COR-L47 (cell line): ENCODE data around the gene ZNF597.

Source experiments
- DNase-seq: peaks from one replicate; lab custom pipeline; 2025; lab: John Stamatoyannopoulos, UW

The ZNF597 gene

DNA sequence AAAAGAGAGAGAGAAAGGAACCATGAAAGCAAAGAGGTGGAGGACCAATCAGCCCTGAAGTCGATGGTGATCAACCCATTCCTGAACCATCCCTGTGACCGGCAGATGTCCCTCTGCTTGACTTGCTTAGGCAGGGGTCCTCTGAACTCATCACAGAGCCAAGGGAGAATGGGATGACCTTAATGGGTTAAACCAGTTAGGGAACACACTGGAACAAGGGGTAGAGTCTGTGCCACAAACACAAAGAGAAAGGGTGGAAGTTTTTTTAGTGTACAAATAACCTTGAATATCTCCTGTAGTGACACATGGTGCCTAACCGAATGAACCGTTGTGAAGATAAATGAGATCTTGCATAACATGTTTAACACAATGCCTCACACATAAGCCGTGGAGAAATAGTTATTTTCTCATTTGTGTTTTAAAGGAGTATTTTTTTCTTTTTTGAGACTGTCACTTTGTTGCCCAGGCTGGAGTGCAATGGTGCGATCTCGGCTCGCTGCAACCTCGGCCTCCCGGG lies 11.4 kb upstream of the ZNF597 start:
- no peak for DNase-seq

DNA sequence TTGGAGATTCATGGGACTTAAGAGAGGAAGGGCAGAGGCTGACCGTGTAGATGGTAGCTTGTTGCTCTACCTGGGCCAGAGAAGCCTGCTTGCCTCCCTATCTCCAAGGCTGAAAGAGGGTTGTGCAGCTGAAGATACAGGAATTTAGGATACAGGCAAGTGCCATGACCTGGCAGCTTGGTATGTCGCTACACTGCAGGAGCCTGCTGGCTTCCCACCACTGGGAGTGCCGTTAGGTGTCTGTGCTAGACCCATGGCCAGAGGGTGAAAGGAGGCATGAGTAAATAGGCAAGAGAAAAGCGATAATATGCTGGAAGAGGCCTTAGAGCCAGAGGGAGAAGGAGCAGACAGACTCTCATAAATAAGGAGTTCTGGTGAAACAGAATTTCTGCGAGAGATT lies 10.8 kb upstream of the ZNF597 start:
- no peak for DNase-seq

DNA sequence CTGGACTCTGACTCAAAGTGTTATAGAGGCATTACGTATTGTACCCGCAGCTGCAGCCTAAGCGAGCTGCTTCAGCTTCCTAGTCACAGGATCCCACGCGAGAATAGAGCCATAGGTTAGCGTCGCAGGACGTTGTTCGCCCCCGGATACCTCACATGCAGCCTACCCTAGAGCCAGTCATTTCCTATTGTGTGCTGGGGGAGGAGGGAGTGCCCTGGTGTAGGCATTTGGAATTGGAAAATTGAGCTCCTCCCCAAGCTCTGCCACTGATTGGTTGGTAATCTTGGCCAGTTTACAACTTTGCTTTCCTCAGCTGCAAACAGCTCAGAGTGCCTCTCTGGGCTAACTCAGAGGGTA lies 706 bp upstream of the ZNF597 start:
- peak; percentile 26 for DNase-seq

DNA sequence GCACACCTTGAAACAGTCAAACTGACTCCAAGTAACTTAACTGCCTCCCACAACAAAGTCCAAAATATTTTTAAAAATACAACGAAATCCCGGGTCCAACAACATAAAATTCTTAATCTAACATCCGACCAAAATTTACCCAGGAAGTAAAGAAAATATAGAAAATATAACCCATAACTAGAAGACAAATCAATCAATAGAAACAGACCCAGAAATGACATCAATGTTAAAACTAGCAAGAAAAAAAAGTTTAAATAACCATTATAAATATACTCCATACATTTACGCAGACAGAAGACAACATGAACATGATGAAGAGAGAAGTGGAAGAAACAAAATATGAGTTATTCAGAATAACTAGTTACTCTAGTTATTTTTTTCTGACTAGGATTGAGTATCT lies 3.7 kb downstream of the ZNF597 start:
- DNase-seq, result no peak

DNA sequence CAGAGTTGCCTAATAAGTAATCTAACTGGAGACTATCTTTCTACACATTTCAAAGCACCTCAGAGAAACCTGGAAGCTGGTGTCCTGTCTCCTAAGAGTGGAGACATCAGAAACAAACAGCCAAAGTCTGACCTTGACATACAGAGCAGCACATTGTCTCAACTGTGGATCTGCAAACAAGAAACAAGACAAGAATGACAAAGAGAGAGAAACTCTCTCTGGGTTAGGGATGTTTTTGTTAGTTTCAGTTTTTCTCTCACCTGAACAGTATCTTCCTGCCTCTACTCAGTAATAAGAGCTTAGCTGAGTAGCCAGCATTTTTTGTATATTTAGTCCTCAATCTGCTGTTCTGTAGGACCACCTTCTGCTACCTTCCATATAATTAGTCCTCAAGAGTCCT lies 8.9 kb downstream of the ZNF597 start:
- DNase-seq, result no peak

DNA sequence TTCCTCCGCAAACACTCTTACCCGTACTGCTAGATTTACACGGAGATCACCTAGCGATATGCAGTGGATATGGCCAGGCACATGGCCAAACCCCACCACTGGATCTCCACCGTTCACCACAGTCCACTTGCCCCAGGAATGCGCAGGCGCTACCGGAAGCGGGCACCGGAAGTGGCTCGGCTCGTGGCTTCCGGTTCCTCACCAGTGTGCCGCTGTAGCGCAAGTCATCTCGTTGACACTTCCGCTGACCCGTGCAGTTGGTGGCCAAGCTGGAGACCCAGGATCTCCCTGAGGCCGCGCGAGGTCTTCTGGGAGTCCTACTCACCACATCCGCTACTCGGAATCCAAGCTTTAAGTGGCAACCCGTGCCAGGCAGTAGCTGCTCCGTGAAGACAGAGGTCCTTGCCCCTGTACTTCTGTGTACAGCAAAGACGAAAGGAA lies 11.5 kb downstream of the ZNF597 start:
- no peak for DNase-seq

DNA sequence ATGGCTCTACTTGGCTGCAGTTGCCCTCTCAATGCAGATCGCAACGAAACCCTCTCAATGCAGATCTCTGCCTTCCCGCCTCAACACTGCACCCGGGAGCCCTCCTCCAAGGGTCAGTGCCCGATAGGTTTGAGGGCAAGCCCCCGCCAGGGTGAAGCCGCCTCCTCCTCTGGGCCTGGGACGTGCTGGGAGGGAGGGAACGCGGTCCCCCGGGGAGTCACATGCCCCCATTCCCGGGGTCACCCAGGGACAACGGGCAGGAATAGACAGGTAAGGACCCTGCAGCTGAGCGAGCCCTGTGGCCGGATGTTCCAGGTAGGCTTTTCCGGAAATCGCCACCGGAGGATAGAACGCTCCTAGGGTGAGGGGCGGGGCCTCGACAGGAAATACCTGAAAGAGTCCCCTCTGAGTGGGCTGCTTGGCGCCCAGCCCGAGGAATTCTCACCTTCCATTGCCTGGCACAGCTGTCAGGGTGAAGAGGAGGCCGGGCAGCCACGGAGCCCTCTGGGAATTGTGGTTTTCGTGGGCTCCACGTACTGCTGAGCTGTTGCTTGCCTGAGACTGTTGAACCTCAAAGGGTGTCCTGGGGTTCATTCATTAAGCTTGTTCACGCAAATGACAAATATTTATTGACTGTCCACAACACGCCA lies 29.4 kb downstream of the ZNF597 start:
- DNase-seq, result no peak

DNA sequence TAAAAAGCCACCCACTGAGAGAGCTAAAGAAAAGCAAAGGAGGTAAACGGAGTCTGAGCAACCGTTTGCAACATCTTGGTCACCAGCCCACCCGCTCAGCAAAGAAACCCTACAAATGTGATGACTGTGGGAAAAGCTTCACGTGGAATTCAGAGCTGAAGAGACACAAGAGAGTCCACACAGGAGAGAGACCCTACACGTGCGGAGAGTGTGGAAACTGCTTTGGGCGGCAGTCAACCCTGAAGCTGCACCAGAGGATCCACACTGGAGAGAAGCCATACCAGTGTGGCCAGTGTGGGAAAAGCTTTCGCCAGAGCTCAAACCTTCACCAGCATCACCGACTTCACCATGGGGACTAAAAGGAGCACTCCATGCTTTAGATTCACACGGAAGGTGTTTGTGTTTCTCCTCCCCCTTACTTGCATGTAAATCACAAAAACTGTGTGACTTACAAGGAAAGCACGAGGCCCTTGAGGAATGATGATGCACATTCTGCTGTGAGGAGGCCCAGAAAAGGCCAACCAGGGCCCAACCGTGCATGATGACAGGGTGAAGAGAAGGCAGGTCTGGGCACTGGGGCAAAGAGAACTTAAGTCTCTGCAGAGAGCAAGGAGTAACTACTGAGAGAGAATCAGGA lies 34.6 kb downstream of the ZNF597 start:
- no peak for DNase-seq

DNA sequence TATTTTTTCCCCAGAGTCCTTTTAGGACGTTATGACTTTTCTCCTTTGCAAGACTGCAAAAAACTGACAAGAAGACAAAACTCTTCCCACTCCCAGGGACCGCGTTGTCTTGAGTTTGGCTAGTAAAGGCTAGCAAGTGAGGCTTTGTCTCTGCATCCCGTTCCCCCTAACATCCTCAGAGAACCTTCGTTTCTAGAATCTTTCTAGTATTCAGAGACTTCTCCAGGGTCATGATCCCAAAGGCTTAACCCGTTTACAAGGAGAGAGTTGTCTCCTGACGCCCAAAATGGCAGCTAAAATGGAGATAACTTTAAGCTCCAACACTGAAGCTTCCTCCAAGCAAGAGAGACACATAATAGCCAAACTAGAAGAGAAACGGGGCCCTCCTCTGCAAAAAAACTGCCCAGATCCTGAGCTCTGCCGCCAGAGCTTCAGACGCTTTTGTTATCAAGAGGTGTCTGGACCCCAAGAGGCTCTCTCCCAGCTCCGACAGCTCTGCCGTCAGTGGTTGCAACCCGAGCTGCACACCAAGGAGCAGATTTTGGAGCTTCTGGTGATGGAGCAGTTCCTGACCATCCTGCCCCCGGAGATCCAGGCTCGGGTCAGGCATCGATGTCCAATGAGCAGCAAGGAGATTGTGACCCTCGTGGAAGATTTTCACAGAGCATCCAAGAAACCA lies 41.4 kb downstream of the ZNF597 start:
- peak; percentile 14 for DNase-seq

DNA sequence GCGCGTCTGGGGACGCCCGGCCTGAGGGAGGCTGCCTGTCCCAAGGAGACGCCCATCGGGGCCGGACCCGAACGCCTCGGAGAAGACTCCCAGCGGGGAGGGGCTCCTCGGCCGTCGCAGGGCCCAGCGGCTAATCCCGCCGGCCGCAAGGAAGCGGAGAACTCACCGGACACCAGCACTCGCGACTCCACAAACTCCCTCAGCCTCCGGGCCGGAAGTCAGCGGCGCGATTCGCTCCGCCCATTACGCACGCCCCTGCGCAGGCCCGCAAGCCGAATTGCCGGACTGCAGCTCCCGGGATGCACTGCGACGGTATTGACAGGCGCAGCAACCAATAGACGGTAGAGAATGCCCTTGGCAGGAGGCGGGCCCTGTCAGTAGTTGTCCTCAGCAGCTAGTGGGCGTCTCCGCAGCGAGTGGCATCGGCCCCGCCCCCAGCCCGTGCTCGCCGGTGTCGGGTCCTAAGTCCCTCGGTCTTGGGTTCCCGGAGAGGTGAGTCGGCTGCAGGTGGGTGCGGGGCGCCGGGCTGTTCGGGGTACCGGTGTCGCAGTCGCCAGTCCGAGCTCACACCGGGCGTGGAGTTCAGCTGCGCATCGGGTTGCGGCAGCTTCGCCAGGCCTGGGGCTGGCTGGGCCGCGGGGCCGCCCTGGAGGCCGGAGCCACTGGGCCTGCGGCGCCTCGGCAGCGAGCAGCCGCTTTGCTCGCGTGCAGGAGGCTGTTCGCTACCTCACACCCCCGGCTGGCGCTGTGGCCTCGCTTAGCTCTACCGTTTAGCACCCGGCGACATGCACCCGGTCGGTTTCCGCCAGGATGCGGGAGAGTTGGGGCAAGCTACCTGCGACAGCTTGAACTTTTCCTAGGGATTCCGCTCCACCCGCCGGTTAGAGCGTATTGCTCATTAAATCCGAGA lies 42.3 kb downstream of the ZNF597 start, which contains the start of the genes ZNF174 and ZSCAN32:
TSS of gene ZNF174 (plus strand) at position 437 of the 910 bp plus-strand sequence. CDS start 790 bp downstream, outside the sequence.
TSS of gene ZSCAN32 (minus strand) at position 226 of the 910 bp plus-strand sequence. CDS start 3,447 bp downstream, outside the sequence.
- peak; percentile 99 for DNase-seq

DNA sequence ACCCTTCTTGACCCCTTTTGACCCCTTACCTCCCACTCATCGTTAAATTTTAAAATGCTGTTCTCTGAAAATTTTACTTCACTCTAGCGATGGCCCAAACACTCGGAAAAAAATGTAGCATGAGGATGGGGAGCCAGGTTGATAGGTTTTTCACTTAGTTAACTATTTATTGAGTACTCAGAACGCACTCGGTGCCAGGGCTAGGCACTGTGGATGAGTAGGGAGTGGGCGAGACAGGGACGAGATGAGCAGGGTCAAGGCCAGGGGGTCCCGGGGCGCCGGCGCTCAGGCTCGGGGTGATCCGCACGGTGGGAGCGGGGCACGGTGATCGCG lies 42.9 kb downstream of the ZNF597 start:
- DNase-seq, result no peak

DNA sequence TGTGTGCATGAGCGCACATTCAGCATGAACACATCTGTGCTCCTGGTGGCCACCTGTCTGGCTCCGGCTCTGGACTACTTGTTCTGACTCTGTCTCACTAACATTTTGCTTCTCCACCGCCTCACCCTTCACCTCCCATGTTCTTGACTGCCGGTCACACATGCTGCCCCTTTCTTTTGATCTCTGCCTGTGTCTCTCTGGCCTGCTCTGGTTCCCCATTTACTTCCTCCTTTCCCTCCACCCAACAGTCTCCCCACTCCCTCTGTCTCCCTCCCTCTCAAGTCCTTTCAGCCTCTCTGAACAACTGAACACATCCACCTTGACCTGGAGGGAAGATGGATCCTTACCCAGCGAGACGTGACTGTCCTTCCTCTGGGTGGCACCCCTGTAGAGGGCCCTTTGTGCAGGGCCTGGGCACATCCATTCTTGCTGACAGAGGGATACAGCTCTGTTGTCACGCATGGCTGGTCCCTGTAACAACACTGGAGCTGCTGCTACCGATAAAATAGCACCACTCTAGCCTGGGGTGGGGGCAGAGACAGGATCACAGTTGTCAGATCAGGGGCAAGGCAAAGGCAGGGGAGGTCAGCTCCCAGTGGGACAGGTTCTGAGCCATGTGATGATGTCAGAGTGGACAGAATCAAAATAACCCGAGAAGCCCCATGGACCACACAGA lies 53.5 kb downstream of the ZNF597 start:
- no peak for DNase-seq

DNA sequence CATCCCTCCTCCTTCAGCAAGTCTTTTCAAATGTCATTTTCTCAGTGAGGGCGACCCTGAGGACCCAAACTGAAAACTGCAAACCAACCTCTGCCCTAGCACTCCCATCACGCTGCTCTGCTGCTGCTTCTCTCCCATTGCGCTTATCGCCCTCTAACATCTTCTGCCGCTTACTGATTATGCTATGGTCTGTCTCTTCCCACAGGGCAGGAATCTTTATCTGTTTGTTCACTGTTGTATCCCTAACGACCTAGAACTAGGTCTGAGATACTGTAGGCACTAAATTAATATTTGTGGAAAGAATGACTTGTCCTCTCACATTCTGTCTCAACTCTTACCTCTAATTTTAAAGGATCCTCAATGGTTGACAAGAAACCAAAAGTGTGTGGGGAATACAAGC lies 55.0 kb downstream of the ZNF597 start:
- DNase-seq, result no peak

DNA sequence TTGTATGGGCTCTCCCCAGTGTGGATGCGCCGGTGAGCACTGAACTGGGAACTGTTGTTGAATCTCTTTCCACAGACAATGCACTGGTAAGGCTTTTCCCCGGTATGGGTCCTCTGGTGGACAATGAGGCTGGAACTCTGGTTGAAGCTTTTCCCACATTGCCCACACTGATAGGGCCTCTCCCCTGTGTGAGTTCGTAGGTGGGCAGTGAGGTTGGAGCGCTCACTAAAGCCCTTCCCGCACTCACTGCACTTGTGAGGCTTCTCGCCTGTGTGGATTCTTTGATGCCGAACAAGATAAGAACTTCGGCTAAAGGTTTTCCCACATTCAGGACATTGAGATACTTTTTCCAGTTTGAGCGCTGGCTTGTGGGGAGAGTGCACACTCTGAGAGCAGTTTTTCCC lies 60.3 kb downstream of the ZNF597 start:
- DNase-seq, result no peak
